ENCODE measurements around the gene CCDC71. TPM values are rescaled to one million over a fixed set of nuclear protein-coding genes. Genes with fewer than 3 reads are reported as not detected.
A peak's percentile ranks its signal among the peaks of the same experiment; 100 is the strongest.

Gene CCDC71
- total RNA-seq, 4 donors from 2014 or later = 19.9 to 25.6 (median 23.7) TPM

GRCh38 chr3:49119439-49119838 is 46.7 kb downstream of the CCDC71 start:
- H3K4me3 ChIP-seq = peak overlapping the region; percentile 72 to 97 (median 89)
- no peaks in the 10 kb centered on the region for H3K9me3 ChIP-seq
- peaks cover 73 to 84% (median 81%) of the 10 kb centered on the region in 4 donors for H3K36me3 ChIP-seq
- no peak for DNase-seq (ENCODE audit: extremely low spot score)
- no peaks in the 10 kb centered on the region for H3K27me3 ChIP-seq
- WGBS = 61% methylated on average over 2 of the region's 3 CpGs
- TF ChIP-seq CTCF (IDR thresholded peaks at IDR 0.05) = no peak
- TF ChIP-seq EP300 (IDR thresholded peaks at IDR 0.05) = no peak
- no peak for TF ChIP-seq POLR2AphosphoS5 (IDR thresholded peaks at IDR 0.05)
- no peak for TF ChIP-seq POLR2A (IDR thresholded peaks at IDR 0.05; ENCODE audit: low read depth)
- peak overlapping the region; percentile 92 to 98 (median 94) for H3K27ac ChIP-seq (replicated peaks in 1 of 4)
- intact Hi-C loops (cut with DNase I) = no loop called here
- peaks cover 17 to 42% (median 30%) of the 10 kb centered on the region in 4 donors for H3K4me1 ChIP-seq

- Histone ChIP-seq H3K9me3 (no peaks in the 10 kb centered on the region), H3K4me1 (peaks cover 17 to 42% (median 30%) of the 10 kb centered on the region in 4 donors), H3K27me3 (no peaks in the 10 kb centered on the region), H3K27ac (replicated peaks in 1 of 4) (peak overlapping the region; percentile 92 to 98 (median 94)), H3K4me3 (peak overlapping the region in 3 of 4 donors; percentile 72 to 97 (median 92)), H3K36me3 (peaks cover 73 to 84% (median 81%) of the 10 kb centered on the region in 4 donors)
- no peak for DNase-seq (ENCODE audit: extremely low spot score)
- no peak for TF ChIP-seq CTCF (IDR thresholded peaks at IDR 0.05)
- no peak for TF ChIP-seq POLR2AphosphoS5 (IDR thresholded peaks at IDR 0.05)
- no peak for TF ChIP-seq POLR2A (IDR thresholded peaks at IDR 0.05; ENCODE audit: low read depth)
- TF ChIP-seq EP300 (IDR thresholded peaks at IDR 0.05) = no peak
- intact Hi-C loops (cut with DNase I) = no loop called here
- WGBS = 66% methylated on average over 10 of the region's 10 CpGs
Observed at GRCh38 chr3:49119036-49119435, 47.1 kb downstream of the CCDC71 start.

Other genes starting within 250 kb of the CCDC71 start
- 100 to 1,000 TPM in 1 of 4 donors, 10 to 100 TPM in 3; 78.9 to 109 (median 97.5) TPM for gene ARIH2, start 247.5 kb downstream of the CCDC71 start, total RNA-seq
- 10 to 100 TPM; 25.3 to 46.4 (median 35.2) TPM for gene P4HTM, start 176.1 kb downstream of the CCDC71 start, total RNA-seq
- 100 to 1,000 TPM in 1 of 4 donors, 10 to 100 TPM in 3; 77.2 to 101 (median 89.0) TPM for gene WDR6, start 158.9 kb downstream of the CCDC71 start, total RNA-seq
- 10 to 100 TPM; 12.4 to 31.5 (median 20.1) TPM for gene DALRD3, start 147.8 kb downstream of the CCDC71 start, total RNA-seq
- 100 to 1,000 TPM in 3 of 4 donors, 10 to 100 TPM in 1; 90.9 to 142 (median 116) TPM for gene NDUFAF3, start 144.2 kb downstream of the CCDC71 start, total RNA-seq
- gene IMPDH2, start 136.9 kb downstream of the CCDC71 start, total RNA-seq = 100 to 1,000 TPM in 3 of 4 donors, 10 to 100 TPM in 1; 71.0 to 174 (median 123) TPM
- 100 to 1,000 TPM in 1 of 4 donors, 10 to 100 TPM in 3; 81.8 to 228 (median 91.2) TPM for gene QRICH1, start 72.3 kb downstream of the CCDC71 start, total RNA-seq
- gene QARS1, start 61.6 kb downstream of the CCDC71 start, total RNA-seq = 100 to 1,000 TPM; 151 to 229 (median 197) TPM
- 10 to 100 TPM; 57.5 to 64.4 (median 59.9) TPM for gene USP19, start 45.5 kb downstream of the CCDC71 start, total RNA-seq
- gene LAMB2, start 33.3 kb downstream of the CCDC71 start, total RNA-seq = 1,000 to 10,000 TPM in 1 of 4 donors, 100 to 1,000 TPM in 3; 609 to 1,229 (median 740) TPM
- 100 to 1,000 TPM in 1 of 4 donors, 10 to 100 TPM in 3; 78.6 to 190 (median 91.2) TPM for gene KLHDC8B, start 5.3 kb upstream of the CCDC71 start, total RNA-seq
- gene C3orf62, start 110.9 kb upstream of the CCDC71 start, total RNA-seq = 1 to 10 TPM; 3.1 to 8.7 (median 5.8) TPM
- gene USP4, start 173.7 kb upstream of the CCDC71 start, total RNA-seq = 10 to 100 TPM; 17.9 to 35.7 (median 24.3) TPM
- 100 to 1,000 TPM; 154 to 295 (median 226) TPM for gene GPX1, start 192.0 kb upstream of the CCDC71 start, total RNA-seq
- gene RHOA, start 245.6 kb upstream of the CCDC71 start, total RNA-seq = 100 to 1,000 TPM; 380 to 521 (median 480) TPM
- 10 to 100 TPM; 22.0 to 29.8 (median 26.2) TPM for gene TCTA, start 246.1 kb upstream of the CCDC71 start, total RNA-seq